GM18502 (cell line): ENCODE measurements around the gene ABCD1.

Experiments
- ATAC-seq: cut with Tn5 transposase; IDR thresholded peaks from one replicate; pipeline ENCODE4 v1.9.1; 2021; ENCODE audit warnings: mild to moderate bottlenecking; ENCODE audit not compliant: unreplicated experiment, poor library complexity

Gene ABCD1

DNA sequence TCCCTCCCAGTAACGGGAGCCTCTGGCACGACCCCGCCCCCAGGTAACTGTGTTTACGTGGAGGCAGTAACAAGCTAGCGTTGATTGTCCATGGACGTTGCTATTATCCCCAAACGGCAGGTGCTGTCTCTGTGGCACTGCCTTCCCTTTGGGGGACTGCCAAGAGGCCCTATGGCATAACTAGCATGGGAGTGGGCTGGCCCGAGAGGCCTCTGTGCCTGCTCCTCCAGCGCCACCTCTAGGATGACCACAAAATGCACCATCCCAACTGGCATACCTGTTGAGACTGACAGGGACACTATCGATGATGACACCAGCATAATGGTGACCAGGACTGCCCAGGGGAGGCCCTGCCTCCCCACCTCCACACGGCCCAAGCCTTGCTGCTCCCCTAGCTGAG is 57.7 kb downstream of the ABCD1 start:
- ATAC-seq: no peak

DNA sequence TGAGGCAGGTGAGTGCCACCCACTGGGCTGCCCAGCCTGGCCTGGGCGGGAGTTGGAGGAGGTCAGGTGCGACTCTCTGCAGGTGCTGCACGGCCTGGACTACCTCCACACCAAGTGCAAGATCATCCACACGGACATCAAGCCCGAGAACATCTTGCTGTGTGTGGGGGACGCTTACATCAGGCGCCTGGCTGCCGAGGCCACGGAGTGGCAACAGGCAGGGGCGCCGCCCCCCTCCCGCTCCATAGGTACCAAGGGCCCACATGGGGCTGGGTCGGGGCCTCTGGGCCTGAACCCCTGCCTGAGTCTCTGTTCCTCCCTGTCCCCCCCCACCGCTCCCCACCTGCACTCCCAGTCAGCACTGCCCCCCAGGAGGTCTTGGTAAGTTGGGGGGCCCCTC is 58.2 kb downstream of the ABCD1 start:
- ATAC-seq: no peak

- no peak for ATAC-seq
Observed at GRCh38 chrX:153783378-153784013, 58.8 kb downstream of the ABCD1 start.

DNA sequence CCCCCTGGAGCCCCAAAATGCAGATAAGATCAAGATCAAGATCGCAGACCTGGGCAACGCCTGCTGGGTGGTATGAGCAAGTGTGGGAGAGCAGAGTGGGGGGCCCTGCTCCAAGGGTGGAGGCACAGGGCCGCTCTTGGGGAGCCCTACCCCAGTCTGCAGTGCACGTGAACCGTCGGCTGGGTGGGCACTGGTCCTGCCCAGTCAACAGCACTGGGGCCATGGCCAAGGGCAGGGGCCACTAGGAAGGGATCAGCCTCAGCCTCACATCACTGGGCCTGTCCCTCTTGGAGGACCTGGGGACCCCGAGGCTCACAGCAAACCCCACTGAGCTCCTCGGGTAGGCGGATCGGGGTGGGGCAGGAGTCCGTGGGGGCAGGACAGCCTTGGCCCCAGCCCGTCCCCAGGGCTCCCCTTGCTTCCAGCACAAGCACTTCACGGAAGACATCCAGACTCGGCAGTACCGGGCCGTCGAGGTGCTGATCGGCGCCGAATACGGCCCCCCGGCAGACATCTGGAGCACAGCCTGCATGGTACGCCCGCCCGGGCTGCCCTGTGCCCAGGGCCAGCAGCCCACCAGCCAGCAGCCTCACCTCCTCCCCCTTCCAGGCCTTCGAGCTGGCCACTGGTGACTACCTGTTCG is 59.8 kb downstream of the ABCD1 start:
- no peak for ATAC-seq

- ATAC-seq: no peak
Observed at GRCh38 chrX:153786669-153787068, 62.0 kb downstream of the ABCD1 start.

DNA sequence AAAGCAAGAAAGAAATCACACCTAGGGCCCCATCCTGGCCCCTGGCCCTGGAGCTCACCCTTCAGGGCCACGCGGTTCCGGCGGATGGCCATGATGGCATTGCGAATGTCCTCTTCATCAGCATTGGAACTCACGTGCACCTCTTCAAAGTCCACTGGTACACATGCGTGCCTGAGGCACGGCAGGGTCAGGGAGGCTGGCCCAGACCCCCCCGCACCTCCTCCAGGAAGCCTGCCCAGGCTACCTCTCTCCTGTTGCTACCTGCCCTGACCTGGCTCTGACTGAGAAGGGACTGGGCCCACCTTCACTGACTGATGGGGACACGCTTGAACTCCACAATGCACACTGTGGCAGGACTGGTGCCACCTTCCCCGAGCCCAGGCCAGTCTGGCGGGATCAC is 65.0 kb downstream of the ABCD1 start:
- no peak for ATAC-seq

DNA sequence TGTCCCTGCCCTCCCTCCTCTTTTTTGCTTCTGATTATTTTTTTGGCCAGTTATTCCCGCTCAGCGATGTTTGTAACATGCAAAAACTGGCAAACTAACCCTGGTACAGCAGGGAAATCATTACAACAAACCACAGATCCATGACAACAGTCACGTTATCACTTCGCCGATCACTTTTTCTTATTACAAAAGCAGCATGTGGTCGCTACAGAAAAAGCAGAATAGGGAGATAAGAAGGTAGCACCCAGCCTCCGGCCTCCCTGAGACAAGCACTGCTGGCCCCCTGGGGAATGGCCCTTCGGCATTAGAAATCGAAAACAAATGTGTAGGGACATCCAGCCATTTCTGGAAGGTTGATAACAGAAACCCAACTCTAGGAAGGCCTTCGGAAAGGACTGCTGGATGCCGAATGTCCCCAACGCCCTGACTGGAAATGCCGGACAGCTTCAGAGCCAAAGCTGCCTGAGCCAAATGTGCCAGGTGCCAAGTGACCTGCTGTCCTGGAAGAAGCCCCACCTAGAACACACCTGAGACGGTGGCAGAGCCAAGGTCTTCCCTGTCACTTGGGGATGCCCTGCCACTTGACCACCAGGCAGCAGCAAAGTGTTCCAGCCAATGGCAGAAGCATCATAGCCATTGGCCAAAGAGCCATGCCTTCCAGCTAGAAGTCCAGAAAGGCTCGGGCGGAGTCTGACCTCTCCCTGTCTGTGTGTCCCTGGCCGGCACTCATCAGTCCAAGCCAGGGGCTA is 66.6 kb downstream of the ABCD1 start:
- no peak for ATAC-seq

DNA sequence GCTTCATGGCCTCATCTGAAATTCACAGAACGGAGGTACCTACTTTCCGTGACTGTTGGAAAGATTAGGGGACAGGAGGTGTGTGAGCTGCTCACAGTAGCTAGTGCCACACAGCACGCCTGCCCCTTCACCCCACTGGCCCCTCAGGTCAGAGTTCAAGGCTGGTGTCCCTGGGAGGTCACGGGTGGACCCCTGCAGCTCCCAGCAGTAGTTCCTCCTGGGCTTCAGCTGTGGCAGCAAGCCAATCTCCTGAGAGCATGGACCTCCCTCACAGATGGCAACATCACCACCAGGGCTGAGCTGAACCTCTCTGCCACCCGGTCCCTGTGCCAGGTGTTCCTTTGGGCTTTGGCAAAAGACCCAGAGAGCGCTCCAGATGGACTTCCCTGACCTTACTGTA is 67.7 kb downstream of the ABCD1 start:
- ATAC-seq: no peak

GRCh38 chrX:153793291-153793690 is 68.6 kb downstream of the ABCD1 start:
- ATAC-seq: no peak
